Measurements from ENCODE around the gene PTAR1.

PTAR1 gene

DNA sequence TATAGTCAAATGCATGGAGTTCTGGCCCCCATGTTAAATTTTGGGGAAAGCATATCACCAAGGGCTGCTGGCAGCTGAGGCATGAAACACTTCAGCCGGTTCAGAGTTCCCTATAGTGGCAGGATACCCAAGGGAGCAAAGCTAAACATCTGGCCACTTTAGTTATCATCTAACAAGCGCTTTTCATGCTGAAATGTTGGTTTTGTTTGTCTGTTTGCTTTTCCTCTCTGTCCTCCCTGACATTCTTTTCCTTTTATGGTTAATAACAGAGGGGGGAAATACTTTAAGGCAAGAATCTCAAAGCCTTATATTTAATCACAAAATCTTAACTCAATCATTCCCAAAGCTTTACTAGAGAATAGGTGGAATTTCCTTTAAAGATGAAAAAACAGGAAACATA lies 99.5 kb downstream of the PTAR1 start:
- no peak overlapping the region for H3K27ac ChIP-seq
- TF ChIP-seq, protein P1, sequence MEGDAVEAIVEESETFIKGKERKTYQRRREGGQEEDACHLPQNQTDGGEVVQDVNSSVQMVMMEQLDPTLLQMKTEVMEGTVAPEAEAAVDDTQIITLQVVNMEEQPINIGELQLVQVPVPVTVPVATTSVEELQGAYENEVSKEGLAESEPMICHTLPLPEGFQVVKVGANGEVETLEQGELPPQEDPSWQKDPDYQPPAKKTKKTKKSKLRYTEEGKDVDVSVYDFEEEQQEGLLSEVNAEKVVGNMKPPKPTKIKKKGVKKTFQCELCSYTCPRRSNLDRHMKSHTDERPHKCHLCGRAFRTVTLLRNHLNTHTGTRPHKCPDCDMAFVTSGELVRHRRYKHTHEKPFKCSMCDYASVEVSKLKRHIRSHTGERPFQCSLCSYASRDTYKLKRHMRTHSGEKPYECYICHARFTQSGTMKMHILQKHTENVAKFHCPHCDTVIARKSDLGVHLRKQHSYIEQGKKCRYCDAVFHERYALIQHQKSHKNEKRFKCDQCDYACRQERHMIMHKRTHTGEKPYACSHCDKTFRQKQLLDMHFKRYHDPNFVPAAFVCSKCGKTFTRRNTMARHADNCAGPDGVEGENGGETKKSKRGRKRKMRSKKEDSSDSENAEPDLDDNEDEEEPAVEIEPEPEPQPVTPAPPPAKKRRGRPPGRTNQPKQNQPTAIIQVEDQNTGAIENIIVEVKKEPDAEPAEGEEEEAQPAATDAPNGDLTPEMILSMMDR (IDR thresholded peaks at IDR 0.05) = no peak
- TF ChIP-seq ZFX (IDR thresholded peaks at IDR 0.05; ENCODE audit: borderline replicate concordance) = no peak
